Vagina (tissue), 2 donors: ENCODE measurements around the gene B3GNT4.

ENCODE experiments used
- POLR2A ChIP-seq, 2 donors: fragments of 450-650 bp; IDR thresholded peaks; one replicate each; pipeline ENCODE4 v1.6.1; 2017; ENCODE audit warnings: antibody characterized with exemption in 2 of 2, mild to moderate bottlenecking in 2 of 2, moderate library complexity in 2 of 2
- POLR2AphosphoS5 ChIP-seq, 2 donors: sonication (generic); formaldehyde crosslinking; IDR thresholded peaks; one replicate each; pipeline ENCODE4 v1.9.0; 2017; ENCODE audit warnings: antibody characterized with exemption in 2 of 2, mild to moderate bottlenecking in 2 of 2, low read depth in 1 of 2; ENCODE audit not compliant: insufficient read depth in 1 of 2
- TF ChIP-seq, protein P1 (sequence below), 3 experiments: fragments of 450-650 bp in 2 of 3; fragments of 200-600 bp in 1 of 3; sonication (generic) in 1 of 3; IDR thresholded peaks; one replicate each; pipeline ENCODE4 v1.5.1; 2017 to 2019; ENCODE audit warnings: antibody characterized with exemption in 3 of 3, mild to moderate bottlenecking in 2 of 3, moderate library complexity in 2 of 3

DNA sequence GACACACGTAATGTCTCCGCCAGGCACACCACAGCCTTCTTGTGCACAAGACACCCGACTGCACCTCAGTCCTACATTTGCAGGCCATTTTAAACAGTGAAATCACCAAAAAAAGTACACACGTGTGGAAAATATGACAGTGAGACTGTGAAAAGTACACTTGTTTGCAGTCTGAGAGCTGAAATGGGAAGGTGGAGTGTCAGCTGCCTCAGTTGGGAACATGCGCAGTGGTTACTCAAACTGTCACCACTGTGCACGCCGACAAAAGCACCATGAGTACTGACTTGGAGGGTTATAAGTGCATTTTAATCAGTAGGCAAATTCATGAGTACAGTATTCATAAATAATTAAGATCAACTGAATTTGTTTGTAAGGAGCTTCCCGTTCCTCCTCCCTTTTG is 47.0 kb downstream of the B3GNT4 start:
- no peak for TF ChIP-seq POLR2A (IDR thresholded peaks at IDR 0.05)
- TF ChIP-seq, protein P1, sequence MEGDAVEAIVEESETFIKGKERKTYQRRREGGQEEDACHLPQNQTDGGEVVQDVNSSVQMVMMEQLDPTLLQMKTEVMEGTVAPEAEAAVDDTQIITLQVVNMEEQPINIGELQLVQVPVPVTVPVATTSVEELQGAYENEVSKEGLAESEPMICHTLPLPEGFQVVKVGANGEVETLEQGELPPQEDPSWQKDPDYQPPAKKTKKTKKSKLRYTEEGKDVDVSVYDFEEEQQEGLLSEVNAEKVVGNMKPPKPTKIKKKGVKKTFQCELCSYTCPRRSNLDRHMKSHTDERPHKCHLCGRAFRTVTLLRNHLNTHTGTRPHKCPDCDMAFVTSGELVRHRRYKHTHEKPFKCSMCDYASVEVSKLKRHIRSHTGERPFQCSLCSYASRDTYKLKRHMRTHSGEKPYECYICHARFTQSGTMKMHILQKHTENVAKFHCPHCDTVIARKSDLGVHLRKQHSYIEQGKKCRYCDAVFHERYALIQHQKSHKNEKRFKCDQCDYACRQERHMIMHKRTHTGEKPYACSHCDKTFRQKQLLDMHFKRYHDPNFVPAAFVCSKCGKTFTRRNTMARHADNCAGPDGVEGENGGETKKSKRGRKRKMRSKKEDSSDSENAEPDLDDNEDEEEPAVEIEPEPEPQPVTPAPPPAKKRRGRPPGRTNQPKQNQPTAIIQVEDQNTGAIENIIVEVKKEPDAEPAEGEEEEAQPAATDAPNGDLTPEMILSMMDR (IDR thresholded peaks at IDR 0.05), result no peak
- TF ChIP-seq POLR2AphosphoS5 (IDR thresholded peaks at IDR 0.05; ENCODE audit: insufficient read depth in 1 of 2, low read depth in 1 of 2), result no peak
